ENCODE data around the gene KCNAB1.
"Not testable (repeated sequence)": the region's sequence is repeated elsewhere in the genome, so short reads cannot be mapped to it uniquely, and the experiment has no call there.

The KCNAB1 gene

DNA sequence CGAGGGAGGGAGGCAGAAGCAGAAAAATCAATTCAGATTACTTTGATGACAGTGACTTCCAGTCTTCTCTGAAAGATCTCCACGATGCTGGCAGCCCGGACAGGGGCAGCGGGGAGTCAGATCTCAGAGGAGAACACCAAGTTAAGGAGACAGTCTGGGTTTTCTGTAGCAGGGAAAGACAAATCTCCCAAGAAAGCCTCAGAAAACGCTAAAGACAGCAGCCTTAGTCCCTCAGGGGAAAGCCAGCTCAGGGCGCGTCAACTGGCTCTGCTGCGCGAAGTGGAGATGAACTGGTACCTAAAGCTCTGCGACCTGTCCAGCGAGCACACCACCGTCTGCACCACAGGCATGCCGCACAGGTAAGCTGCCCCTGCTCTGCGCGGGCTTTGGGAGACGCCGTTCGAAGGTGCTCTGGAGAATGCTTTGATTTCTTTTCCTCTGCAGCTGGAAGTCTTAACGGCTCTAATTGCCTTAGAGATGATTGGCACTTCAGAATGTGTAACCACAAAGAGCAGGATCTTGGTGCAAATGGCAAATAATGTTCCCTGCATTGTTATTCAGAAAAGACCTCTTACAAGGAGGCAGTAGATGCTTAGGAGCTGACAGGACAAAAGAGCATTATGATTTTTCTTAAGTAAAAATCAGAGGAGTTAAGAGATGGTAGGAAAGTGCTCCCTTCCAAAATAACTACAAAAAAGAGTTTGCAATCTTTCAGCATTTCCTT lies at the start of gene KCNAB1:
Gene KCNAB1 (plus strand): TSS at position 51 of the 724 bp plus-strand sequence.
- DNase-seq (ENCODE audit: low read depth): no peak

- no peak for DNase-seq (ENCODE audit: low read depth)
Observed at GRCh38 chr3:156071031-156071430, 49.3 kb upstream of the KCNAB1 start.

DNA sequence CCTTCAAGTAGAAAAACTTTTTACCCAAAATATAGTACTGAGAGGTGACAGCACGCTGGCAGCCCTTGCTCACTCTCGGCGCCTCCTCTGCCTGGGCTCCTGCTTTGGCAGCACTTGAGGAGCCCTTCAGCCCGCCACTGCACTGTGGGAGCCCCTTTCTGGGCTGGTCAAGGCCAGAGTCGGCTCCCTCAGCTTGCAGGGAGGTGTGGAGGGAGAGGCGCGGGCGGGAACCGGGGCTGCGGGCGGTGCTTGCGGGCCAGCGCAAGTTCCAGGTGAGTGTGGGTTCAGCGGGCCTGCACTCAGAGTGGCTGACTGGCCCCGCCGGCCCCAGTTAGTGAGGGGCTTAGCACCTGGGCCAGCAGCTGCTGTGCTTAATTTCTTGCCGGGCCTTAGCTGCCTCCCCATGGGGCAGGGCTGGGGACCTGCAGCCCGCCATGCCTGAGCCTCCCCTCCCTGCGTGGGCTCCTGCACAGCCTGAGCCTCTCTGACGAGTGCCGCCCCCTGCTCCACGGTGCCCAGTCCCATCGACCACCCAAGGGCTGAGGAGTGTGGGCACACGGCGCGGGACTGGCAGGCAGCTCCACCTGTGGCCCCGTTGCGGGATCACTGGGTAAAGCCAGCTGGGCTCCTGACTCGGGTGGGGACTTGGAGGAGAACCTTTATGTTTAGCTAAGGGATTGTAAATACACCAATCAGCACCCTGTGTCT lies 47.3 kb upstream of the KCNAB1 start:
- DNase-seq (ENCODE audit: low read depth): not testable (repeated sequence)

GRCh38 chr3:156090126-156090525 lies 30.3 kb upstream of the KCNAB1 start:
- no peak for DNase-seq (ENCODE audit: low read depth)

DNA sequence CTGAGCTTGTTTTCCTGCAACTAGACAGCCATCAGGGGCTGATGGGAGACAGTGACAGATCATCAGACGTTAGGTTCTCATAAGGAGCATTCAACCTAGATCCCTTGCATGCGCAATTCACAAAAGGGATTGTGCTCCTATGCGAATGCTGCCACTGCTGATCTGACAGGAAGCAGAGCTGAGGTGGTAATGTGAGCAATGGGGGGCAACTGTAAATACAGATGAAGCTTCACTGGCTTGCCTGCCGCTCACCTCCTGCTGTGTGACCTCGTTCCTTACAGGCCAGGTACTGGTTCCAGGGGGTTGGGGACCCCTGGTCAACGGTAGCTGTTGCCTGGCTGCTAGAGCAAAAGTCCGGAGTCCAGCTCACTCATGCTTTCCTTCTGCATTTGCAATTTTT lies 26.4 kb upstream of the KCNAB1 start:
- DNase-seq (ENCODE audit: low read depth): no peak

- no peak for DNase-seq (ENCODE audit: low read depth)
Observed at GRCh38 chr3:156094391-156094790, 26.0 kb upstream of the KCNAB1 start.

GRCh38 chr3:156095652-156096051 lies 24.7 kb upstream of the KCNAB1 start:
- not testable (repeated sequence) for DNase-seq (ENCODE audit: low read depth)

GRCh38 chr3:156098437-156099035 lies 21.8 kb upstream of the KCNAB1 start:
- no peak for DNase-seq (ENCODE audit: low read depth)

GRCh38 chr3:156099348-156099747 lies 21.0 kb upstream of the KCNAB1 start:
- not testable (repeated sequence) for DNase-seq (ENCODE audit: low read depth)

DNA sequence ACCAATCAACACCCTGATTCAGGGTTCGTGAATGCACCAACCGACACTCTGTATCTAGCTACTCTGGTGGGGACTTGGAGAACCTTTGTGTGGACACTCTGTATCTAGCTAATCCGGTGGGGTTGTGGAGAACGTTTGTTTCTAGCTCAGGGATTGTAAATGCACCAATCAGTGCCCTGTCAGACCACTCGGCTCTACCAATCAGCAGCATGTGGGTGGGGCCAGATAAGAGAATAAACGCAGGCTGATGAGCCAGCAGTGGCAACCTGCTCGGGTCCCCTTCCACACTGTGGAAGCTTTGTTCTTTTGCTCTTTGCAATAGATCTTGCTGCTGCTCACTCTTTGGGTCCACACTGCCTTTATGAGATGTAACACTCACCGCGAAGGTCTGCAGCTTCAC lies 20.4 kb upstream of the KCNAB1 start:
- DNase-seq (ENCODE audit: low read depth): not testable (repeated sequence)

DNA sequence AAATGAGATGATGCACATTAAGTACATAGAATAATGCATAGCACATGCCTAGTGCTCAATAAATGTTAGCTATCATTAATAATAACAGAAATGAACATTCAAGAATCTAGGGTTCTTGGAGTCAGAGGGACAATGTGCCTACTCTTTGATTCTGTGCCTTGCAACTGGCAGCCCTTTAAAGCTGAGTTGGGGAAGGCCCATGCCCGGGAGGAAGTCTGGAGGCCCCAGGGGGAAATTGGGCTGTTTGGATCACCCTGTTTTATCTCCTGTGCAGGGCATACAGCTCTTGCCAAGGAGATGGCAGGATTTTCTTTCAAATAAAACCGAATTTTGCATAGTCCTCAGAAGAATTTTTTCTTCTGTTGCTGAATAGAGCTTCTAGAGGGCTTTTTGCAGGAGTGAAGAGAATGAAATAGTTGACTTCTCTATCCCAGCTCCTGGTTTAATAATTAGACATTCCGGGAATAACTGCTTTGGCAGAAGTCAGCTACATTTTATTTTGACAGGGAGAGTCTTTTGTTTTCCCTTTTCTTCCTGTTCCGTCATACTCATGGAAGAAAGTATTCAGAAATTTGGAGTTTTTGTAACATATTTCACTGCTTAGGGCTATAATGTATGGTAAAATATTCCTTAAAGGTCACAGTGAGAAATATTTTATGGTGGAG lies 18.0 kb upstream of the KCNAB1 start:
- no peak for DNase-seq (ENCODE audit: low read depth)

GRCh38 chr3:156106721-156107373 lies 13.5 kb upstream of the KCNAB1 start:
- DNase-seq (ENCODE audit: low read depth): no peak

DNA sequence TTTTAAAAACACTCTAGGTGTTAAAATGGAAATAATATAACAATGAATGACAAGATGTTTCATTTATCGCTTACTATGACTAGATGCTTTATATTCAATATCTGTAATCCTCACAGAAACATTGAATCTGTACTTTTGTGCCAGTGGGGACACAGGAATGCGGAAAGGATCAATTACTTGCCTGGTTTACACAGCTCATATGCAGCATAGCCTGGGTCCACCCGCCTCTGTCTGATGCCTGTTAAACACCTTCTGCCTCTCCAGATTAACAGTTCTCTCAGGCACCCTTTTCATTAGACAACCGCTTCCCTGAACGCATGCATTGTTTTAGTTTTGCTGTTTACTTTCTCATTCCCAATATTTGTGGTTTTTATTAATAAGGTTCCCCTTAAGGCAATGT lies 12.9 kb upstream of the KCNAB1 start:
- no peak for DNase-seq (ENCODE audit: low read depth)

- DNase-seq (ENCODE audit: low read depth): no peak
Observed at GRCh38 chr3:156108616-156109015, 11.8 kb upstream of the KCNAB1 start.

DNA sequence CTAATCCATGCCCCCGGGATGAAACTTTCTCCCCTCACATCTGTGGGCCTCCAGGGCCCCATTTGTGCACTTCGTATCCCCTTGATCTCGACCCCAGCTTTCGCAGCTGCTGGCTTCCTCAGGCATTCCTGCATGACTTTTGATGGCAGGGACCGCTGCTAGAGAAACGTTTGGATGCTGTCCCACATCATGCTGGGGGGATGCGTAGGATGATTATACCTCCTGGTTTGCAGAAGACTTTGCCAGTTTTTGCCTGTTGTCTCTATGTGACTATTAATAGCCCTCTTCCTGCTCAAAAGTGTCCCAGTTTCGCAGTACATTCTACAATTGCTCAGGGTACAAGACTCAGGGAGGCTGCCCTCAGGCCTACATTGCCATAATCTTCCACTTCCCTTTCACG lies 10.4 kb upstream of the KCNAB1 start:
- no peak for DNase-seq (ENCODE audit: low read depth)

- no peak for DNase-seq (ENCODE audit: low read depth)
Observed at GRCh38 chr3:156126467-156126866, 6.1 kb downstream of the KCNAB1 start.

DNA sequence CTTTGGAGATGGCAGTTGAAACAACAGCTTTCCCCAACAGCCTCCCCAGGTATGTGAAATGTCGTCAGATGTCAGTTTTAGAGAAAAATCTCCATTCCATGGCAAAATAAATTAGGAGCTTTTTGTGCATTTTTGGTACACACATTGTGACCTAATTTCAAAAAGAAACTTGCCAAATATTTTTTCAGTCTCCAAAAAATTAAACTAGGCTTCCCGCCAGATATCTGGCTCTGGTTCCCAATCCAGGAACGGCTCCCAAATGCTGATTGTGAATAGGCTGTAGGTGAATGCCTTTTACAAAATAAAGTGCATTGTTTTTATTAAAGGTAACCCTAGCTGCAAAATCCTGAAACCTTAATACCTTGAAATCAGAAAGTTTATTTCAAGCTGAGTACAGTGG lies 10.9 kb downstream of the KCNAB1 start:
- DNase-seq (ENCODE audit: low read depth): no peak

DNA sequence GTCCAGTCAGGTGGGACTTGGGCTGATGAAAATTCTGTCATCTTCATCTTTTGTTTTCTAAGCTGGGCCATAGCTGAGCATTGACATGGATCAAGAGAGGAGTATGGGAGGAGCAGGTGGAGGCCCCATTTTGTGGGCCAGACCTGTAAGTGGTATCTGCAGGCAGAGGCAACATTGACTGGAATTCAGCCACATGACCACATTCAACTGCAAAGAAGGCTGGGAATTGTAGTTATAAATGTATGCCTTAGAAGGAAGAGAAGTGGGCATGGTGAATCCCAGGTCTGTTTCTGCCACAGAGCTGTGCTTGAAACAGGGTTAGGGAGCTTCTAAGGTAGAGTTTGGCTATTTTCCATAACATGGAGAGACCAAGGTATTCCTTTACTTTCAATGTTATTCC lies 11.4 kb downstream of the KCNAB1 start:
- no peak for DNase-seq (ENCODE audit: low read depth)

- DNase-seq (ENCODE audit: low read depth): no peak
Observed at GRCh38 chr3:156132313-156132712, 11.9 kb downstream of the KCNAB1 start.

DNA sequence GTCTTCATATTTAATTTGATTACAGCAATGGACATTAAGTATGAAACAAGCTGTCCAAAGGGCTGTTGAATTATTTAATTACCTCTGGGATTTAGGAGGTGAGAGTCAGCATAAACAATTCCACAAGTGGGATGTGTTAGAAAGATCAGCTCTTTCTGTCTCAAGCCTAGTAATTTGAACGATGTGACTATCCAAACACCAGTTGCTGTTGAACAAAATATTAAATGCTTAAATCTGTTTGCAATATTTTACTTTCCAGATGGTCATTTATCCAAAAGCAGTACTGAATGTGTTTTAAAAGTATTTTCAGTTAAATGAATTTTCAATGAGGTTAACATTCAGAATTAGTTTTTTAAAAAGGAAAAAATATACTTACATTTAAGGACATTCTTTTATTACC lies 12.7 kb downstream of the KCNAB1 start:
- DNase-seq (ENCODE audit: low read depth): no peak

DNA sequence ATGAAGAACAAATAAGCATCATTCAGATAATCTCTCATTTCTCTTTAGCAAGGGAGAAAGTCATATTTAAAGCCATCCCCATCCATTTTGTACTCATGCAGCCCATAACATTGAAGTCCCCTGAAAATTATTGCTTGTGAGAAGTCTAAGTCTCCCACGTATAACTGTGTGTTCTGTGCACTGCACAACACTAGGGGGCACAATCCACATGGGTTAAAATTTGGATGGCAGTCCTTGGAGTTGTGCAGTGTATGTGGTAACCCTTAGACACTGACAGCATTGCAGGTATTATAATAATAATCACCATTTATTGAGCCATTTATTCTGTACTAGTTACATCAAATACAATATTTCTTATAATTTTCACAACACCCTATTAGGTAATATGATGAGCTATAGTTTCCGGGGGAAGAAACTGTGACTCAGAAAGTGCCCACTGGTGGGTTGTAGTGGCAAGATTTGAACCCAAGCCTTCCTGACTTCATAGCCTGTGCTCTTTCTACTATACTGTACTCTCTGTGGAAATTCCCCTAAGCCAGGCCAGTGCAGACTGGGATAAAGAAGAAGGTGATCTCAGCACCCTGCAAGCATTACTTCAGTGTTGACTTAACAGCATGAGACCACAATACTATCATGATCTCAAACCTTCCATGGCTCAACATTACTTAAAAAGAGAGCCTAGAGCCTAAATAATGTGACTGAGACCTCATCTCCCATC lies 15.7 kb downstream of the KCNAB1 start:
- DNase-seq (ENCODE audit: low read depth): no peak

DNA sequence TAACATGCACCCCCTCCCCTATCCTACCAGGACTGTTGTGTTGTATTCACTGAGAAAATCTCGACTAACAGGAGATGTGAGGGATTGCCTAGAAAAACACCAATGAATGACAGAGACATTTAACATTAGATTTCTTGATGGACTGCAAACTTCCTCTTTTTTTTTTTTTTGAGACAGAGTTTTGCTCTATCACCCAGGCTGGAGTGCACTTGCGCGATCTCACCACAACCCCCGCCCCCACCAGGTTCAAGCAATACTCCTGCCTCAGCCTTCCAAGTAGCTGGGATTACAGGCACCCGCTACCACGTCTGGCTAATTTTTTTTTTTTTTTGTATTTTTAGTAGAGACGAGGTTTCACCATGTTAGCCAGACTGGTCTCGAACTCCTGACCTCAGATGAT lies 17.0 kb downstream of the KCNAB1 start:
- not testable (repeated sequence) for DNase-seq (ENCODE audit: low read depth)

All from GM04504 (cell line).